ENCODE data around the gene ITSN1.

The ITSN1 gene

DNA sequence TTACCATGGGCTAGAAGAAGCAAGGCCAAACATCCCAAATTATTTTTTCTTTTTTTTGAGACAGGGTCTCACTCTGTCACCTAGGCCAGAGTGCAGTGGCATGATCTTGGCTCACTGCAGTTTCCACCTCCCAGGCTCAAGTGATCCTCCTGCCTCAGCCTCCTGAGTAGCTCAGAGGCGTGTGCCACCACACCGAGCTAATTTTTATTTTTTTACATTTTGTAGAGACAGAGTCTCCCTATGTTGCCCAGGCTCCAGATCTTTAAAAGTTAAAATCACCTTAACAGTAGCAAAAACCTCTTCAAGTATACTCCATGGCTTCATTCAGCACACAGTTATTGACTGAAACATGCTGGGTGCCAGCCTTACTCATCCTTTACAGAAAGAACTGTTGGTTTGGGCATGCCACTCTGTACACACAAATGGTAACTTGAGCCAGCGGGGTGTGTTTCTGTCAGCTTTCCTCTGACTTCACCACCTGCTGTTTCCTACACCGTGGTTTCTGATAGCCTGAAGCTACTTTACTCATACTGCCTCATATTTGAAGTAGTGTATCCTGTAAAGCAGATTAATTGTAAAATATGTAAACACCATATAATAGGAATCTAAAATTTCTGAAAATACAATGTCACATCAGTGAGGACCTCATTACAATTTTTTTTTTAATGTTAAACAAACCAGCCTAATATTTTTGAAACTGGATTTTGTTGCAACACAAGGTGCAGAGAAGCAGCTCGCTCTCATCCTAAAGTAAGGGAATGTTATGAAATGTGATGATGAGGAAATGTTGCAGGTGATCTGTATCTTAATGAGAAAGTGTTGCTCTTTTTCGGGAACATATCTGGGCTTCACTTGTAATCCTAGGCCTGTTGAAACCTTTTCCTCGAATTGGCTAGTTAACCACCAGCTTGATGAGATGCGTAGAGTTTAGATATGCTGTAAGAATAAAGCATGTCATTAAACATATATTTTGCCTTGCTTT is 159.4 kb downstream of the ITSN1 start:
- Histone ChIP-seq H3K4me2 (ENCODE audit: low read length) (no peak overlapping the region), H3K36me3 (ENCODE audit: insufficient read depth, low read length) (peaks cover 15% of the 10 kb centered on the region), H3K27me3 (ENCODE audit: control insufficient read depth, insufficient read depth, low read length) (no peaks in the 10 kb centered on the region), H3K4me3 (ENCODE audit: low read length) (no peak overlapping the region), H3K9me3 (replicated peaks; ENCODE audit: low read length) (no peaks in the 10 kb centered on the region), H3K9ac (ENCODE audit: low read depth, low read length) (no peak overlapping the region), H3K4me1 (ENCODE audit: control insufficient read depth, insufficient read depth, low read length) (peaks cover 13% of the 10 kb centered on the region)

DNA sequence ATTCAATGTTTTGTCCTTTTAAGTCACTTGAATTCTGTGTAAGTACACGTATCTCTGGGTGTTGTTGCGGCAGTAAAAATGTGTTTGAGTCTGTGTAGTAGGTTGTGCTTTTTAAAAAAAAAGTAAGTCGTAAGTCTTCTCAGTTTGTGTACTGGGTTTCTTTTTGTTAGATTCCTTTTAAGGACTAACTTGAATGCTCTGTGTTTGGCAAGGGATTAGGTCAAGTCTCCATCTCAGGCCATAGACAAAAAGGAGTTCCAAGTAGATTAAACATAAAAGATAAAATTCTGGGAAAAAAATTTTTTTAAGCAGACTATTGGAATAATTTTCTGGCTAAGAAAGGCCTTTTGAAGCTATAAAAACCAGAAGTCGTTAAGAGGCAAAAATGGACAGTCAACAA is 160.2 kb downstream of the ITSN1 start:
- Histone ChIP-seq H3K4me1 (ENCODE audit: control insufficient read depth, insufficient read depth, low read length) (peaks cover 13% of the 10 kb centered on the region), H3K9ac (ENCODE audit: low read depth, low read length) (no peak overlapping the region), H3K27me3 (ENCODE audit: control insufficient read depth, insufficient read depth, low read length) (no peaks in the 10 kb centered on the region), H3K9me3 (replicated peaks; ENCODE audit: low read length) (no peaks in the 10 kb centered on the region), H3K4me2 (ENCODE audit: low read length) (no peak overlapping the region), H3K4me3 (ENCODE audit: low read length) (no peak overlapping the region), H3K36me3 (ENCODE audit: insufficient read depth, low read length) (peaks cover 15% of the 10 kb centered on the region)

DNA sequence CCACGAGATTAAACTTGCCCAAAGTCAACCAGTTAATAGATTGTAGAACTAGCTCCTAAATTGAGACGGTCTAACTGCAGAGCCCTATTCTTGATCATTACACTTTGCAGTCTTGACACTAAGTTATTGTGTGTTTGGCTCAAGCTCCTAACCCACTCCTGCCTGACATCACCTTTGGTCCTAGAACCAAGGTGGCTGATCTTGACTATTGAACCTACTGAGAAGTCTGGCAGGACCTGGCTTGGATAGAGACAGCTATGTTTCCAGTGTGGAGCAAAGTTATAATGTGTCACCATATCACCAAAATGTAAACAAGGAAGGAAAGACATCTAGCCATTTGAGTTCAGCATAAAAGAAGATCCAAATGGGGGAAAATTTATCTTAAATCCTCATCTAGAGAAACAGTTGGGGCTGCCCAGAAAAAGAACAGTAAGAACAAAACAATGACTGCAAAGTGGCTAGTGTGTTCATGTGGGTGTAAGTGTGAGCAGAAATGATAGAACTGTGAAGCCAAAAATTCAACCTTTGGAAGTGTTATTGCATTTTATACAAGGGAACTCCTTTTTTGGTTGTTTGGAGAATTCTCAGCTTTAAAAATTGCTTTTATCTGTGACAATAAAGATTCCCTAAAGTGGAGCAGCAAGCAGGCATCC is 166.5 kb downstream of the ITSN1 start:
- no peaks in the 10 kb centered on the region for H3K9me3 ChIP-seq (replicated peaks; ENCODE audit: low read length)
- no peak overlapping the region for H3K4me3 ChIP-seq (ENCODE audit: low read length)
- H3K27me3 ChIP-seq (ENCODE audit: control insufficient read depth, insufficient read depth, low read length): no peaks in the 10 kb centered on the region
- H3K9ac ChIP-seq (ENCODE audit: low read depth, low read length): no peak overlapping the region
- no peak overlapping the region for H3K4me2 ChIP-seq (ENCODE audit: low read length)
- H3K36me3 ChIP-seq (ENCODE audit: insufficient read depth, low read length): peaks cover 5% of the 10 kb centered on the region
- H3K4me1 ChIP-seq (ENCODE audit: control insufficient read depth, insufficient read depth, low read length): peaks cover 2% of the 10 kb centered on the region

- Histone ChIP-seq H3K9ac (ENCODE audit: low read depth, low read length) (no peak overlapping the region), H3K4me1 (ENCODE audit: control insufficient read depth, insufficient read depth, low read length) (peaks cover 2% of the 10 kb centered on the region), H3K36me3 (ENCODE audit: insufficient read depth, low read length) (peaks cover 24% of the 10 kb centered on the region), H3K4me3 (ENCODE audit: low read length) (no peak overlapping the region), H3K9me3 (replicated peaks; ENCODE audit: low read length) (no peaks in the 10 kb centered on the region), H3K4me2 (ENCODE audit: low read length) (no peak overlapping the region), H3K27me3 (ENCODE audit: control insufficient read depth, insufficient read depth, low read length) (no peaks in the 10 kb centered on the region)
Measured at GRCh38 chr21:33810766-33811165, 168.5 kb downstream of the ITSN1 start.

DNA sequence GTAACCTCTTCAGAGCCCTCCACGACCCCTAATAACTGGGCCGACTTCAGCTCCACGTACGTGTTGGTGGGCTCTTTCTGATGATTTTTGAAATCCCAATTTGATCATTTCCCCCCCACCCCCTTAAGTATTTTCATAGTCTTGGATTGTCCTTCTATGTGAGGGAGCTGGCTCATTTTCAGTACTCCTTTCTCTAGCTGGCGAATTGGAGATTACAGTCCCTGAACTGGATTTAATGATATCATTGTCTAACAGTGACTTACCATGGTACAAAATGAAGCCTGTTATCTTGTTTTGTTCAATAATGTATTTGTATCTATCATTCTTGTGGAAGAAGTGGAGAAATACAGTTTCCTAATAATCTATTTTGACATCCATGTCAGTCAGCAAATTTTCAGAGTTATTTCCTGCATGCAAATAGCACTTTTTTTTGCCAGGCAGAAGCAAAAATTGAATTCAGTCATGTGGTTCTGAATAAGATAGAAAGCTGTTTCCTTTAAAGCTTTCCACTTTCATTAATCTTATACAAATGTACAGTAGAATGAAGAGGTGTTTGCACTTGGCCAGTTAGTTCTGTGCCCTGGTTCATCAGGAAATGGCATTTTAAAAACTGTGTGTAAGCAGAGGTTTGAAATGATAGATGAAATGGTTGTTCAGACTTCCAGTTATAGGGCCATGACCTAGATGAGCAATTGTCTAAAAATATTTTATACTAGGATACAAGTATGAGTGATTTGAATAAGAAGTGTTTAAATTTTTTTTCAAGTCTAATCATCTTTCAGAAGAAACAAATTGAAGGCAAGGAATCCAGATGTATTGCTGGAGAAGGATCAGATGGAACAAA is 169.1 kb downstream of the ITSN1 start:
- peaks cover 2% of the 10 kb centered on the region for H3K4me1 ChIP-seq (ENCODE audit: control insufficient read depth, insufficient read depth, low read length)
- no peak overlapping the region for H3K9ac ChIP-seq (ENCODE audit: low read depth, low read length)
- peaks cover 29% of the 10 kb centered on the region for H3K36me3 ChIP-seq (ENCODE audit: insufficient read depth, low read length)

DNA sequence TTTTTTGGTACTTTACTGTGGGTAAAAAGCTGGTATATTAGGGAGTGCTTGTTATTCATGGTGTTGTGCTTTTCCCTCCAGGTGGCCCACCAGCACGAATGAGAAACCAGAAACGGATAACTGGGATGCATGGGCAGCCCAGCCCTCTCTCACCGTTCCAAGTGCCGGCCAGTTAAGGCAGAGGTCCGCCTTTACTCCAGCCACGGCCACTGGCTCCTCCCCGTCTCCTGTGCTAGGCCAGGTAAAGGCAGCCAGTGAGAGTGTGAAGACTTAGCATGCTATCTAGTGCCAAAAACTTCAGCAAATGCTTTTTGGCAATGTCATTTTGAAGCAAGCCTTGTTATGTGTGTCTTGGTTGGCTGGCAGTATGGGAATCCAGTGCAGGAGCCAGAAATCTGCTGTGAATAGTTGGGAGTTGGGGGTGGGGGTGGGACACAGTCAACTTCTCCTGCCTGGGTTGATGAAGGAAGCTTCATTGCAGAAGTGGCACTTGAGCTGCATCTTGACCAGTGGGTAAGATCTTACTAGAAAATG is 171.6 kb downstream of the ITSN1 start:
- Histone ChIP-seq H3K4me1 (ENCODE audit: control insufficient read depth, insufficient read depth, low read length) (peaks cover 2% of the 10 kb centered on the region), H3K9ac (ENCODE audit: low read depth, low read length) (no peak overlapping the region), H3K4me2 (ENCODE audit: low read length) (no peak overlapping the region), H3K9me3 (replicated peaks; ENCODE audit: low read length) (no peaks in the 10 kb centered on the region), H3K36me3 (ENCODE audit: insufficient read depth, low read length) (peaks cover 37% of the 10 kb centered on the region), H3K4me3 (ENCODE audit: low read length) (no peak overlapping the region), H3K27me3 (ENCODE audit: control insufficient read depth, insufficient read depth, low read length) (no peaks in the 10 kb centered on the region)

More for the DNA sequence above, 169.1 kb downstream of the ITSN1 start:
- Histone ChIP-seq H3K9me3 (replicated peaks; ENCODE audit: low read length) (no peaks in the 10 kb centered on the region), H3K4me2 (ENCODE audit: low read length) (no peak overlapping the region), H3K4me3 (ENCODE audit: low read length) (no peak overlapping the region), H3K27me3 (ENCODE audit: control insufficient read depth, insufficient read depth, low read length) (no peaks in the 10 kb centered on the region)

DNA sequence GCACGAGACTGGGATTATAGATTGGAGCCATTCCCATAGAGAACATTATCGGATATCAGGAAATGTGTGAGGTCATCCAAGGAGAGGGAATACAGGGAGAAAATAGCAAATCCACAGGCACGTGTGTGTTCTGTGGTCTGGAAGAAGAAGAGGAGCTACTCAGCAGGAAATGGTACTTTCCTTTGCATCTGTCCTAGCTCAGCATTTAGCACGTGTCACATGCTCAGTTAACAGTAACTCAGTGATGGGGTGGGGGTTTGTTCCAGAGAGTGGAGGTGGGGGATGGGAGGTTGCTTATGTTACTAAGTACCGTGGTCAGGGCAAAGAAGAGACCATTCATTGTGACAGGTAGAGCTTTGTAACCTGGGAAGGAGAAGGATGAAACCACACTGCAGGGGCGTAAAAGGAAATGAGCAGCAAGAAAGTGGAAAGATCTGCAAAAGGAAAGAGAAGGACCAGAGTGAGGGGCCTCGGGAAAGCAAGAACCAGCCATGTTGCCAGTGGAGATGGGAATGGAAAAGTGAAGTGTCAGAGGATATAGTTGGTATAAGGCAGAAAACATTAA is 172.9 kb downstream of the ITSN1 start:
- Histone ChIP-seq H3K36me3 (ENCODE audit: insufficient read depth, low read length) (peaks cover 37% of the 10 kb centered on the region), H3K9me3 (replicated peaks; ENCODE audit: low read length) (no peaks in the 10 kb centered on the region)

DNA sequence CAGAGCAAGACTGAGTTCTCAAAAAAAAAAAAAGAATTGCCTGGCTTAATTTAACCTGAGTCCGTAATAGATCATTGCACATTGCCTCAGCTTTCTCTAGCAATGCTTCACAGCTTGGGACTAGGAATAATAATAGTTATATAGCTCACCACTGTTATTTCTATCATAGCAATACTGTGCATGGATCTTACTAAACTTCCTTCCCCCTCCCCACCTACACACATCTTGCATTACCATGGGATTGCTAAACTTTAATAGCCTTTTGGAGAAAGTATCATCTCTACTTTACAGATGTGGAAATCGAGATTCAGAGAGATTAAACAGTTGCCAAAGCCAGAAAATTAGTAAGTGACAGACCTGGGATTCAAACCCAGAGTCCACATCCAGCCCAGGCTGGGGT is 173.9 kb downstream of the ITSN1 start:
- no peak overlapping the region for H3K9ac ChIP-seq (ENCODE audit: low read depth, low read length)
- no peak overlapping the region for H3K4me3 ChIP-seq (ENCODE audit: low read length)
- no peak overlapping the region for H3K4me2 ChIP-seq (ENCODE audit: low read length)
- H3K36me3 ChIP-seq (ENCODE audit: insufficient read depth, low read length): peaks cover 39% of the 10 kb centered on the region
- H3K27me3 ChIP-seq (ENCODE audit: control insufficient read depth, insufficient read depth, low read length): no peaks in the 10 kb centered on the region
- H3K9me3 ChIP-seq (replicated peaks; ENCODE audit: low read length): no peaks in the 10 kb centered on the region
- H3K4me1 ChIP-seq (ENCODE audit: control insufficient read depth, insufficient read depth, low read length): peaks cover 2% of the 10 kb centered on the region

More for the DNA sequence above, 172.9 kb downstream of the ITSN1 start:
- peaks cover 2% of the 10 kb centered on the region for H3K4me1 ChIP-seq (ENCODE audit: control insufficient read depth, insufficient read depth, low read length)
- H3K27me3 ChIP-seq (ENCODE audit: control insufficient read depth, insufficient read depth, low read length): no peaks in the 10 kb centered on the region
- no peak overlapping the region for H3K4me3 ChIP-seq (ENCODE audit: low read length)
- no peak overlapping the region for H3K4me2 ChIP-seq (ENCODE audit: low read length)
- no peak overlapping the region for H3K9ac ChIP-seq (ENCODE audit: low read depth, low read length)

DNA sequence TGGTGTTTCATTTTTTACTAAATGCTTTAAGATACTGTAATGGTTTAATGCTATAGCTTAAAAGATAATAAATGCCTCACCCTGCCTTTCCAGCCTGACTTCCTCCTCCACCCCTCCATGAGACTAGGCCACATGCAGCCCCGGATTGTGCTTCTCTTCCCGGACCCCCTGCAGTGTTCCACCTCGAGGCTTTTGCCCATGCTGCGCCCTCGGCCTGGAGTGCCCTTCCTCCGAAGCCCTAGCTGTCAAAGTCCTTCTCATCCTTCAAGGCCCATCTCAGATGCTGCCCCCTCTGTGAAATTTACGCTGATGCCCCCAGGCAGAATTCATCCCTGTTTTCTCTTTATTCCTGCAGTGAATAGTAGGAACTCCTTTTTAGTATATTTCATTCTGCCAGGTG is 174.8 kb downstream of the ITSN1 start:
- no peaks in the 10 kb centered on the region for H3K27me3 ChIP-seq (ENCODE audit: control insufficient read depth, insufficient read depth, low read length)
- H3K4me2 ChIP-seq (ENCODE audit: low read length): no peak overlapping the region
- peaks cover 39% of the 10 kb centered on the region for H3K36me3 ChIP-seq (ENCODE audit: insufficient read depth, low read length)
- no peak overlapping the region for H3K4me3 ChIP-seq (ENCODE audit: low read length)
- H3K9me3 ChIP-seq (replicated peaks; ENCODE audit: low read length): no peaks in the 10 kb centered on the region
- no peak overlapping the region for H3K9ac ChIP-seq (ENCODE audit: low read depth, low read length)
- H3K4me1 ChIP-seq (ENCODE audit: control insufficient read depth, insufficient read depth, low read length): no peaks in the 10 kb centered on the region

- peaks cover 39% of the 10 kb centered on the region for H3K36me3 ChIP-seq (ENCODE audit: insufficient read depth, low read length)
Measured at GRCh38 chr21:33817663-33818451, 175.6 kb downstream of the ITSN1 start.

More at GRCh38 chr21:33817663-33818451, 175.6 kb downstream of the ITSN1 start:
- Histone ChIP-seq H3K4me3 (ENCODE audit: low read length) (no peak overlapping the region), H3K27me3 (ENCODE audit: control insufficient read depth, insufficient read depth, low read length) (no peaks in the 10 kb centered on the region), H3K9me3 (replicated peaks; ENCODE audit: low read length) (no peaks in the 10 kb centered on the region), H3K9ac (ENCODE audit: low read depth, low read length) (no peak overlapping the region), H3K4me1 (ENCODE audit: control insufficient read depth, insufficient read depth, low read length) (no peaks in the 10 kb centered on the region), H3K4me2 (ENCODE audit: low read length) (no peak overlapping the region)

Measured in skeletal muscle satellite cell (primary cell).